GM21723 (cell line): Measurements from ENCODE around the gene MIPEP.

Experiments
- ATAC-seq: cut with Tn5 transposase; IDR thresholded peaks from one replicate; pipeline ENCODE4 v1.9.1; 2021; ENCODE audit warnings: mild to moderate bottlenecking, moderate library complexity; ENCODE audit not compliant: unreplicated experiment

MIPEP gene

GRCh38 chr13:23722726-23723453 is 166.3 kb downstream of the MIPEP start:
- ATAC-seq, result no peak

- ATAC-seq, result no peak
These were observed 170.2 kb downstream of the MIPEP start for GRCh38 chr13:23718996-23719395.

DNA sequence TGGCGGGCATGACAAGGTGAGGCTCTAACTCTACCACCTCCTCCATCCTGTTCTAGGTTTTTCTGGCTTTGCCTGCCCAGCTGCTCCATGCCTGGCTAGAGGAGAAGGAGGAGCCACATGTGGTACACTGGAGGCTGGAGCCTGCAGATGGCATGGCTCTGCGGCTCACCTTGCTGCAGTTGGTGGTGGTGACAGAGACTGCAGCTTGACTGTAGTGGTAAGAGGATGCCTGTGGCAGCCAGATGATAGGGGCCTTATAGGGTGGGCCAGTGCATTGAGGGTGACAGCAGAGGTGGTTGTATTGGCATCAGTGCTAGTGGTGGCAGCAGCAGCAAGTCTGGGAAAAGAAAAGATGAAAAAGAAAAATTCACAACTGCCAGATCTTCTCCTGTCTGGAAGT is 172.8 kb downstream of the MIPEP start:
- ATAC-seq, result no peak

DNA sequence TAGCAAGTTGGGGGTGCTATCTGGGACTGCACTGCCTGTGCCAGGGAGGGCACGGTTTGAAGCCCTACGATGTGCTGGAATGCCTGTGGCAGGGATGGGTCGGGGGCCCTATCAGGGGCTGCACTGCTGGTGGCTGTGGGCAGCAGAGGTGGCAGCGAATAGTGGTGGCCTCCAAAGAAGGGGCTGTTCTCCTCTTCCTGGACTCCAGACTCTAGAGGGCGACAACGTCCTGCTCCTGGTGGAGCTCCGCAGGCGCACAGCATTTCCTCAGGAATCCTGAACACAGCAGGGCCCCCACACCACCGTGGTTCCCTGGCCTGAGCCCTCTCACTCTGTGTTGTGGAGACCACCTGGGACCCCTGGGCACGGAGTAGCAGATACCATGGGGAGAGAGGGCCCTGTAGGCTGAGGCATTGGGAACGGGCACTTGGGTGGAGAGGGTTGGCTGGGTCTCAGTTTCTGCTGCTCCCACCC is 173.4 kb downstream of the MIPEP start:
- ATAC-seq, result no peak

GRCh38 chr13:23715092-23715761 is 174.0 kb downstream of the MIPEP start:
- no peak for ATAC-seq

DNA sequence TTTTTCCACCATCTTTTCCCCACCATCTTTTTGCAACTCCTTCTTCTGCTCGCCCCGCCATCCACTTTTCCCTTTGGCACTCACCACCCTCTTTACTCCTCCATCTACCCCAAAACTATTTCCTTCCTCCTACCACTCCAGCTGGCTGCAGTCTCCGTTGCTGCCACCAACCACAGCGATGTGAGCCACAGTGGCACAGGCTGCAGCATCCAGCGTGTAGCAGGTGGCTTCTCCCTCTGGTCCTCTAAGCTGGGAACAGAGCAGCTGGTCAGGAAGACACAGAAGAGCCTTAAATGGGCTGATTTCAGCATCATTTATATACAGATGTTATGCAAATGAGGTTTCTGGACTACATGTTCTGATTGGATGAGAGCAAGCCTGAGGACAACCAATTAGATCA is 174.5 kb downstream of the MIPEP start:
- ATAC-seq, result no peak

DNA sequence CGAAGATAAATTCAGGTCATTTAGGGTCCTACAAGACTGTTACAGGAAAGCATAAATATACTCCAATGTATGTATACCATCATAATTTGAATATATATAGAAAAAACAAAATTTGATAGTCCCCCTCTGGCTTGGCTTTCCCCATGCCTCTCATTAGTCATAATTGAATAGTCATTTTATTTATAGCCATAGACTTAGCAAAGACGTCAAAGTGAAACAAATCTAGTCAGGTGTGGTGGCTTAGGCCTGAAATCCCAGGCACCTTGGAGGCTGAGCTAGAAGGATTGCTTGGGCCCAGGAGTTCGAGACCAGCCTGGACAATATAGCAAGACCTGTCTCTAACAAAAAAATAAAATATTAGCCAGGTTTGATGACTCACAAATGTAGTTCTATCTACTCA is 177.8 kb downstream of the MIPEP start:
- ATAC-seq, result no peak

DNA sequence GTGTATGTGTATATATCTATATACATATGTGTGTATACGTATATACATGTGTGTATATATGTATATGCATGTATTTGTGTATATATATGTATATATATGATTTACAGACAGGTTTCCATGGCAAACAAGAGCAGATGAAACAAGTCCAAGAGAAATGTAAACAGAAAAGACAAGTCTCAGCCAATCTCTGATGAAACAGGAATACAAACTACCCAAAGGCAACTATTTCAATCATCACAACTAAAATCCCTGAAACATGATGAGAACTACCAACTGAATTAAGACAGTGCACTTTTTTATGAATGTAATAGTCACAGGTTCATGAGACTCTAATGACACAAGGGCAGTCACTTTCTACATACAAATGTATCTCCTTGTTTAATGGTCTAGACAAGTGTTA is 178.8 kb downstream of the MIPEP start:
- ATAC-seq, result no peak

DNA sequence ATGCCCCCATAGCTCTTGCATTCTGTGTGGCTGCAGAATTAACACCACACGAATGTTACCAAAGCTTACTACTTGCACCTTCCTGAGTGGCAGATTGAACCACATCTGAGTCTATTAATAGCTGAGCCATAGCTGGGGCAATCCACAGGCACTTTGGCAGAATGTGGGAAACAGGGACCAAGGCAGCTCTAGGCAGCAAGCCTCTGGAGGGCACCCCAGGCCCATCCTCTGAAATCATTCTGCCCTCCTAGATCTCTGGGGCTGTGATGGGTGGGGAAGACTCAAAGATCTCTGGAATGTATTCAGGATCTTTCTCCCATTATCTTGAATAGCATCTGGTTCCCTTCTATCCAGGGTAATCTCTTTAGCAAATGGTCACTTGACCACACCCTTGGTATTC is 179.7 kb downstream of the MIPEP start:
- ATAC-seq, result no peak

DNA sequence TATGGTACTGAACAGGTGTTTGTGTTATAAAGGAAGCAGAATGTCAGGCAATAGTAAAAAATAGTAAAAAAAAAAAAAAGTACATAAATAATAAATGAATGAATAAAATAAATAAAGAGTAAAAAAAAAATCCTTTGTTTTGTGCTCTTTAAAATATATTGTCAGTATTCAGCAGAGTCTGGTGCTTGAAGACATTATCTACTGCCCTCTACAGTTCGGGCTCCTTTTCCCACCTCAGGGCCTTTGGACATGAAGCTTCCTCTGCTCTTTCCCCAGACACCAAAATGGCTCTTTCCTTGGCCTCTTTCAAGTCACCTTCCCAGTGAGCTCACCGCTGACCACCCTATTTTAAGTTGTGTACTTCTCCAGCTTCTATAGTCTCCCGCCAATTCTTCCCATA is 181.5 kb downstream of the MIPEP start:
- ATAC-seq, result no peak

GRCh38 chr13:23705583-23705982 is 183.6 kb downstream of the MIPEP start:
- no peak for ATAC-seq

DNA sequence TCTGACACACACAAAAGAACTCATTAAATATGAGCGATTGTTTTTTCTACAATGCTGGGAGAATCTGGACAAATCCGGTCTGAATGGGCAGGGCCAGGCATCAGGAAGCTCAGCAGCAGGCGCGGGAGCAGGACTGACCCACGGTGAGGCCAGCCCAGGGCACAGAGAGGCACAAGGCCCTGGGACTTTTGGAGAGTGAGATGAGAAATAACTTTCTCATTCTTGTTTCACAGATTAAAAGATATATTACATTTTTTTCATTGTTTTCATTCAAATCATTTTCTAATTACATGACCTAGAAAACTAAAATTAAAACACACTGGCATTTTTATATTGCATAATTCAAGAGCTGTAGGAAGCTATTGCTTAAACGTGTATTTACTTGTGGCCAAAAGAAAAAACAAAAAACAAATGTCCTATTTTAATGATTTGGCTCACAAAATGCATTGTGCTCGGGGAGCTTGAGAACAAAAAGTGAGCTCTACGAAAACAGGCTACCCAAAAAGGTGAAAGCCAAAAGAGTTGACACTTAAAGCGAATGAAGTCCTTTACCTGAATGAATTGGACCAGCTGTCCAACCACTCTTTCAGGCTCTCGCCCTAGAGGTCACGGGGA is 185.8 kb downstream of the MIPEP start:
- ATAC-seq, result no peak

DNA sequence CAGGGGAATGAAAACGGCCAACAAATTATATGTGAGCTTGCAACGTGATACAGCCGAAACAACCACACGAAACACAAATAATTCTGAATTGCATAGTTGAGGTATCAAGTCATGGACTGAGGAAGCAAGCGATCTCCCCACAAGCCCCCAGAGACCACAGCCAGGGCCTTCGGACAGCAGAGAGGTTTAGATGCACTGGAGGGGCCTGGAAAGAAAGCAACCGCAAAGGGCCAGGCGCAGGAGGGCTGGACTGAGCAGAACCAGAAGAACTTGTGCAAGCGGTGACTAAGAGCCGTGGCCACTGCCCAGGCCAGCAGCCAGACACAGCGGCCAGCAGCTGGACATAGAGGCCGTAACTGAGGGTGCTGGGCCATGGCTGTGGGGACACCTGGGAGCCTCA is 187.6 kb downstream of the MIPEP start:
- ATAC-seq, result no peak

DNA sequence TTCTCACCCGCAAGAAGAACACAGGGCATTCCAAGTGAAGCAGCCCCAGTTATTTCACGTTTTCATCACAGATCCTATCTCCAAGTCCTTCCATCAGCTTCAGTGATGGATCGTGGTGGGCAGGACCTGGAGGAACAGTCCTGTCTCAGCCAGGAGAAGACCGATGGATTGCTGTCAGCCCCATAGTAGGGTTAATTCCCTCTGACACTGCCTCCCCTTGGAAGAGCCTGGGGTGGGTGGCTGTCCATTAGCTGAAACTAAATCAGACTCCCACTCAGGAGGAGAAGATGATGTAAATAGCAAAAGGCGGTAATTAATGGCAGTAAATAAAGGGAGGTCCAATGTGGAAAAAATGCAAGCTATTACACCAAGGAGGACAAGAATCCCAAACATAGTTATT is 188.0 kb downstream of the MIPEP start:
- no peak for ATAC-seq

GRCh38 chr13:23699271-23699670 is 189.9 kb downstream of the MIPEP start:
- no peak for ATAC-seq

- ATAC-seq, result no peak
These were observed 191.4 kb downstream of the MIPEP start for GRCh38 chr13:23697772-23698313.

GRCh38 chr13:23696610-23697009 is 192.6 kb downstream of the MIPEP start:
- no peak for ATAC-seq

- peak; percentile 84 for ATAC-seq
These were observed 193.3 kb downstream of the MIPEP start for GRCh38 chr13:23695711-23696464.

- ATAC-seq, result no peak
These were observed 194.0 kb downstream of the MIPEP start for GRCh38 chr13:23695196-23695595.

DNA sequence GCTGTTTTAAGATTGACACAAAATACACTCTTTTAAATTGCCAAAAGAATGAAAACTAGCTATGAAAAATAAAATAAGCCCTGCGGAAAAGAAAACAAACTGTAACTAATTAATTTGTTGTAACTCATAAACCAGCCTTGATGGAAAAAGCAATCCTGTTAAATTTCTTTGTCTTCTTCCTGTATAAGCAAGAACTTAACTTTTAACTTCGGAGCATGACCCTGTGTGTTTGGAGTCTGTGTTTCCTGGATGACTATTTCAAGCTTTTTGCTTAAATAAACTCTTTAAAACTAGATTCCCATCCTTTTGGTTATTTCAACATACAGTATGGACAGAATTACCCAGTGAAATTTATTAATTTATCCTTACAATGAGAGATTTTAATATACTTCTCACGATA is 196.4 kb downstream of the MIPEP start:
- no peak for ATAC-seq

GRCh38 chr13:23690668-23691067 is 198.5 kb downstream of the MIPEP start:
- no peak for ATAC-seq
